CD4-positive, alpha-beta T cell treated with Interleukin-6 for 4 hours (primary cell): ENCODE results near the gene KRTAP5-1.
A peak's percentile ranks its signal among the peaks of the same experiment; 100 is the strongest.
"Not testable (repeated sequence)": the region's sequence is repeated elsewhere in the genome, so short reads cannot be mapped to it uniquely, and the experiment has no call there.

Source experiments
- DNase-seq: peaks from one replicate; pipeline ENCODE4 v3.0.0-alpha.2; 2020; ENCODE audit warnings: mixed read lengths

KRTAP5-1 gene

GRCh38 chr11:1600626-1601025 is 15.5 kb upstream of the KRTAP5-1 start:
- no peak for DNase-seq

GRCh38 chr11:1598816-1599215 is 13.7 kb upstream of the KRTAP5-1 start:
- no peak for DNase-seq

GRCh38 chr11:1598406-1598805 is 13.3 kb upstream of the KRTAP5-1 start:
- not testable (repeated sequence) for DNase-seq

GRCh38 chr11:1597994-1598380 is 12.9 kb upstream of the KRTAP5-1 start, which contains the start of gene KRTAP5-2:
Gene KRTAP5-2 (minus strand): TSS chr11:1598294. CDS start chr11:1598250, 44 bp downstream.
- no peak for DNase-seq

- no peak for DNase-seq
Measured at GRCh38 chr11:1597331-1597993, 12.4 kb upstream of the KRTAP5-1 start.

- not testable (repeated sequence) for DNase-seq
Measured at GRCh38 chr11:1596576-1597121, 11.6 kb upstream of the KRTAP5-1 start.

GRCh38 chr11:1595994-1596575 is 11.0 kb upstream of the KRTAP5-1 start:
- DNase-seq, result not testable (repeated sequence)

- DNase-seq, result no peak
Measured at GRCh38 chr11:1592628-1593027, 7.5 kb upstream of the KRTAP5-1 start.

GRCh38 chr11:1589996-1590395 is 4.9 kb upstream of the KRTAP5-1 start:
- DNase-seq, result no peak

- peak; percentile 39 for DNase-seq
Measured at GRCh38 chr11:1589191-1589963, 4.3 kb upstream of the KRTAP5-1 start.

GRCh38 chr11:1586699-1587098 is 1.6 kb upstream of the KRTAP5-1 start:
- DNase-seq, result no peak

- DNase-seq, result not testable (repeated sequence)
Measured at GRCh38 chr11:1582909-1583308, 2.2 kb downstream of the KRTAP5-1 start.

GRCh38 chr11:1581976-1582375 is 3.1 kb downstream of the KRTAP5-1 start:
- DNase-seq, result no peak

GRCh38 chr11:1576825-1577224 is 8.3 kb downstream of the KRTAP5-1 start:
- no peak for DNase-seq

GRCh38 chr11:1575756-1576155 is 9.3 kb downstream of the KRTAP5-1 start:
- not testable (repeated sequence) for DNase-seq

GRCh38 chr11:1574933-1575242 is 10.2 kb downstream of the KRTAP5-1 start:
- DNase-seq, result no peak

GRCh38 chr11:1574238-1574932 is 10.7 kb downstream of the KRTAP5-1 start:
- peak; percentile 63 for DNase-seq

- DNase-seq, result no peak
Measured at GRCh38 chr11:1573903-1574237, 11.2 kb downstream of the KRTAP5-1 start.

- DNase-seq, result peak; percentile 34
Measured at GRCh38 chr11:1573077-1573902, 11.8 kb downstream of the KRTAP5-1 start.

- peak; percentile 96 for DNase-seq
Measured at GRCh38 chr11:1572197-1573076, 12.6 kb downstream of the KRTAP5-1 start, which contains the start of gene DUSP8. Gene DUSP8 (minus strand): TSS chr11:1572271. CDS start chr11:1565826, 6,445 bp downstream.

GRCh38 chr11:1571760-1572196 is 13.3 kb downstream of the KRTAP5-1 start:
- DNase-seq, result no peak
